Activated naive CD8-positive, alpha-beta T cell treated with anti-CD3 and anti-CD28 coated beads, Interleukin-2, amount 50 U/mL, for 16 hours (primary cell): ENCODE results near the gene OGG1.

Experiments used
- DNase-seq: peaks from one replicate; pipeline ENCODE4 v3.0.0-alpha.2; 2020; ENCODE audit warnings: low read depth, low spot score

The OGG1 gene

GRCh38 chr3:9727743-9728142 is 22.0 kb upstream of the OGG1 start:
- no peak for DNase-seq

GRCh38 chr3:9729419-9729818 is 20.3 kb upstream of the OGG1 start:
- DNase-seq = no peak

GRCh38 chr3:9730657-9731205 is 19.0 kb upstream of the OGG1 start:
- DNase-seq = no peak

- DNase-seq = peak; percentile 100
These were observed 18.3 kb upstream of the OGG1 start, which contains the start of gene BRPF1 for GRCh38 chr3:9731206-9732079. BRPF1 (plus strand) TSS chr3:9731735; CDS start chr3:9734141, 2,406 bp downstream.

- DNase-seq = no peak
These were observed 17.5 kb upstream of the OGG1 start for GRCh38 chr3:9732080-9732739.

- no peak for DNase-seq
These were observed 17.0 kb upstream of the OGG1 start for GRCh38 chr3:9732740-9733115.

GRCh38 chr3:9736831-9737230 is 12.9 kb upstream of the OGG1 start:
- no peak for DNase-seq

GRCh38 chr3:9739181-9739580 is 10.6 kb upstream of the OGG1 start:
- no peak for DNase-seq

- DNase-seq = no peak
These were observed 7.2 kb upstream of the OGG1 start for GRCh38 chr3:9742560-9742959.

GRCh38 chr3:9743548-9743947 is 6.2 kb upstream of the OGG1 start:
- no peak for DNase-seq

- no peak for DNase-seq
These were observed 5.6 kb upstream of the OGG1 start for GRCh38 chr3:9744162-9744561.

GRCh38 chr3:9745521-9745920 is 4.2 kb upstream of the OGG1 start:
- no peak for DNase-seq

GRCh38 chr3:9746330-9746729 is 3.4 kb upstream of the OGG1 start:
- no peak for DNase-seq

- DNase-seq = no peak
These were observed 2.5 kb upstream of the OGG1 start for GRCh38 chr3:9747267-9747666.

GRCh38 chr3:9748031-9748430 is 1.7 kb upstream of the OGG1 start:
- no peak for DNase-seq

- DNase-seq = no peak
These were observed 482 bp upstream of the OGG1 start for GRCh38 chr3:9749296-9749644.

GRCh38 chr3:9750556-9751411 is 1.0 kb downstream of the OGG1 start:
- DNase-seq = no peak

GRCh38 chr3:9754678-9755077 is 4.9 kb downstream of the OGG1 start:
- DNase-seq = no peak

- DNase-seq = no peak
These were observed 7.7 kb downstream of the OGG1 start for GRCh38 chr3:9757427-9757826.

- DNase-seq = no peak
These were observed 11.2 kb downstream of the OGG1 start for GRCh38 chr3:9760779-9761505.

GRCh38 chr3:9761919-9762318 is 12.2 kb downstream of the OGG1 start:
- DNase-seq = no peak
